CD14-positive monocyte (primary cell): ENCODE results near the gene PIK3AP1. TPM values are rescaled to one million over a fixed set of nuclear protein-coding genes. Genes with fewer than 3 reads are reported as not detected.

Source experiments
- DNase-seq, 3 donors: peaks; one replicate each; pipeline ENCODE4 v3.0.0-alpha.2; 2011 to 2022
- H2AFZ ChIP-seq: 2 replicates; pipeline ENCODE4 v1.6.0; 2012; ENCODE audit warnings: mild to moderate bottlenecking, low read depth, low read length, inconsistent platforms; ENCODE audit not compliant: insufficient read depth, poor library complexity, severe bottlenecking
- H3K27ac ChIP-seq, 2 donors: 1 replicate in 1 of 2; 2 replicates in 1 of 2; pipeline ENCODE4 v1.5.1; 2012 to 2013; ENCODE audit warnings: low read length in 2 of 2, control low read depth in 1 of 2, inconsistent platforms in 1 of 2, low read depth in 1 of 2, mild to moderate bottlenecking in 1 of 2
- H3K27me3 ChIP-seq, 2 donors: one replicate each; pipeline versions ENCODE4 v1.6.0 to v1.6.1; 2011 to 2013; ENCODE audit warnings: low read length in 2 of 2; ENCODE audit not compliant: control insufficient read depth in 2 of 2, insufficient read depth in 2 of 2
- H3K36me3 ChIP-seq, 2 donors: replicated peaks in 1 of 2; 1 replicate in 1 of 2; 2 replicates in 1 of 2; pipeline versions ENCODE4 v1.5.1 to v1.6.1; 2012 to 2013; ENCODE audit warnings: low read length in 2 of 2, control low read depth in 1 of 2, inconsistent platforms in 1 of 2, mild to moderate bottlenecking in 1 of 2; ENCODE audit not compliant: insufficient read depth in 2 of 2, control insufficient read depth in 1 of 2
- H3K4me1 ChIP-seq, 2 donors: 1 replicate in 1 of 2; 2 replicates in 1 of 2; pipeline versions ENCODE4 v1.5.1 to v1.6.1; 2012 to 2013; ENCODE audit warnings: low read length in 2 of 2, control low read depth in 1 of 2, inconsistent platforms in 1 of 2, mild to moderate bottlenecking in 1 of 2, moderate library complexity in 1 of 2; ENCODE audit not compliant: insufficient read depth in 2 of 2, control insufficient read depth in 1 of 2
- H3K4me2 ChIP-seq: replicated peaks from 2 replicates; pipeline ENCODE3; 2012; ENCODE audit warnings: low read length, moderate library complexity, mild to moderate bottlenecking; ENCODE audit not compliant: poor library complexity, severe bottlenecking; ENCODE audit errors: extremely low read depth
- H3K4me3 ChIP-seq, 3 experiments: fragments of 200-600 bp in 1 of 3; sonication (generic) in 1 of 3; replicated peaks in 1 of 3; 1 replicate in 2 of 3; 2 replicates in 1 of 3; pipeline ENCODE4 v1.5.1; 2011 to 2013; ENCODE audit warnings: low read length in 3 of 3, mild to moderate bottlenecking in 3 of 3, control low read depth in 2 of 3, low read depth in 2 of 3, inconsistent platforms in 1 of 3, moderate library complexity in 1 of 3
- H3K79me2 ChIP-seq: 2 replicates; pipeline ENCODE4 v1.6.0; 2012; ENCODE audit warnings: mild to moderate bottlenecking, control low read depth, inconsistent platforms, low read length, moderate library complexity; ENCODE audit not compliant: insufficient read depth
- H3K9ac ChIP-seq: 2 replicates; pipeline ENCODE4 v1.6.0; 2017; ENCODE audit warnings: low read length, mild to moderate bottlenecking; ENCODE audit not compliant: insufficient read depth, poor library complexity, severe bottlenecking
- H3K9me3 ChIP-seq, 2 donors: replicated peaks in 1 of 2; 1 replicate in 1 of 2; 2 replicates in 1 of 2; pipeline versions ENCODE4 v1.5.1 to v1.6.1; 2012 to 2013; ENCODE audit warnings: low read length in 2 of 2, control low read depth in 1 of 2; ENCODE audit not compliant: control insufficient read depth in 1 of 2, insufficient read depth in 1 of 2
- H4K20me1 ChIP-seq: 2 replicates; pipeline ENCODE4 v1.6.0; 2012; ENCODE audit warnings: mild to moderate bottlenecking, low read length, control low read depth, moderate library complexity; ENCODE audit not compliant: insufficient read depth
- H3K27ac Mint-ChIP-seq, 7 donors: one replicate each; pipeline ENCODE4 v1.8.0; 2020; ENCODE audit warnings: mild to moderate bottlenecking in 7 of 7, mixed read lengths in 7 of 7, moderate library complexity in 6 of 7, inconsistent platforms in 2 of 7
- H3K27me3 Mint-ChIP-seq, 3 donors: one replicate each; pipeline ENCODE4 v1.8.0; 2021 to 2022; ENCODE audit warnings: low read depth in 3 of 3, mild to moderate bottlenecking in 3 of 3, mixed read lengths in 3 of 3, moderate library complexity in 3 of 3, inconsistent platforms in 1 of 3
- H3K36me3 Mint-ChIP-seq, 2 donors: one replicate each; pipeline ENCODE4 v1.8.0; 2020; ENCODE audit warnings: mixed read lengths in 2 of 2, inconsistent platforms in 1 of 2, mild to moderate bottlenecking in 1 of 2
- H3K4me1 Mint-ChIP-seq: one replicate; pipeline ENCODE4 v1.8.0; 2020; ENCODE audit warnings: mild to moderate bottlenecking, mixed read lengths
- H3K4me3 Mint-ChIP-seq, 2 donors: one replicate each; pipeline ENCODE4 v1.8.0; 2020; ENCODE audit warnings: mild to moderate bottlenecking in 2 of 2, mixed read lengths in 2 of 2, moderate library complexity in 1 of 2
- H3K9me3 Mint-ChIP-seq, 7 donors: one replicate each; pipeline ENCODE4 v1.8.0; 2020 to 2022; ENCODE audit warnings: mixed read lengths in 7 of 7, mild to moderate bottlenecking in 6 of 7, moderate library complexity in 6 of 7, inconsistent platforms in 2 of 7
- WGBS: methylation state at CpG from one replicate; pipeline ENCODE4 v1.1.5; 2013; ENCODE audit warnings: missing lambda C conversion rate; ENCODE audit not compliant: insufficient coverage; 5-methylcytosine and 5-hydroxymethylcytosine counted together
- intact Hi-C, 2 donors: fragments of 100-400 bp; cut with micrococcal nuclease; formaldehyde crosslinking; loops; one replicate each; pipeline versions ENCODE4 v1.15.0 to v1.15.1; 2023
- polyA plus RNA-seq, 3 donors: library from polyadenylated mRNA; depleted of rRNA in 1 of 3; unstranded in 2 of 3; stranded (reverse) in 1 of 3; fragments of 300-500 nt in 2 of 3; fragments of >200 nt in 1 of 3; fragmentation: Illumina TruSeq in 2 of 3; gene quantifications; 1 replicate in 2 of 3; 2 replicates in 1 of 3; pipeline ENCODE4 v1.2.3, GENCODE V29; 2012 to 2021
- TF ChIP-seq, protein P1 (sequence below): fragments of 200-600 bp; IDR thresholded peaks from one replicate; pipeline ENCODE4 v1.8.0; 2022; ENCODE audit warnings: antibody characterized with exemption, mild to moderate bottlenecking

The PIK3AP1 gene
- polyA plus RNA-seq, 3 donors = 95.5 to 157 (median 112) TPM

GRCh38 chr10:96595741-96596140 lies 124.6 kb downstream of the PIK3AP1 start:
- Histone ChIP-seq H3K36me3 (peaks cover 68 to 83% of the 10 kb centered on the region in 2 donors), H3K4me1 (peaks cover 0 to 2% of the 10 kb centered on the region in 2 donors), H3K27me3 (no peaks in the 10 kb centered on the region), H3K9me3 (no peaks in the 10 kb centered on the region), H3K27ac (no peak overlapping the region), H3K9ac (no peak overlapping the region), H3K4me3 (no peak overlapping the region), H3K4me2 (no peak overlapping the region), H2AFZ (no peak overlapping the region), H3K79me2 (no peaks in the 10 kb centered on the region), H4K20me1 (peaks cover 52% of the 10 kb centered on the region)
- intact Hi-C loops = no loop called here
- no peak overlapping the region for H3K4me3 Mint-ChIP-seq
- TF ChIP-seq, protein P1, sequence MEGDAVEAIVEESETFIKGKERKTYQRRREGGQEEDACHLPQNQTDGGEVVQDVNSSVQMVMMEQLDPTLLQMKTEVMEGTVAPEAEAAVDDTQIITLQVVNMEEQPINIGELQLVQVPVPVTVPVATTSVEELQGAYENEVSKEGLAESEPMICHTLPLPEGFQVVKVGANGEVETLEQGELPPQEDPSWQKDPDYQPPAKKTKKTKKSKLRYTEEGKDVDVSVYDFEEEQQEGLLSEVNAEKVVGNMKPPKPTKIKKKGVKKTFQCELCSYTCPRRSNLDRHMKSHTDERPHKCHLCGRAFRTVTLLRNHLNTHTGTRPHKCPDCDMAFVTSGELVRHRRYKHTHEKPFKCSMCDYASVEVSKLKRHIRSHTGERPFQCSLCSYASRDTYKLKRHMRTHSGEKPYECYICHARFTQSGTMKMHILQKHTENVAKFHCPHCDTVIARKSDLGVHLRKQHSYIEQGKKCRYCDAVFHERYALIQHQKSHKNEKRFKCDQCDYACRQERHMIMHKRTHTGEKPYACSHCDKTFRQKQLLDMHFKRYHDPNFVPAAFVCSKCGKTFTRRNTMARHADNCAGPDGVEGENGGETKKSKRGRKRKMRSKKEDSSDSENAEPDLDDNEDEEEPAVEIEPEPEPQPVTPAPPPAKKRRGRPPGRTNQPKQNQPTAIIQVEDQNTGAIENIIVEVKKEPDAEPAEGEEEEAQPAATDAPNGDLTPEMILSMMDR = no peak
- peaks cover 5% of the 10 kb centered on the region for H3K4me1 Mint-ChIP-seq
- WGBS = 100% methylated on average over 1 of the region's 4 CpGs
- peak overlapping the region in 2 of 7 donors; percentile 5 to 48 for H3K27ac Mint-ChIP-seq
- peaks cover 14 to 40% of the 10 kb centered on the region in 2 donors for H3K36me3 Mint-ChIP-seq
- no peak for DNase-seq
- H3K9me3 Mint-ChIP-seq = peaks cover 0 to 4% (median 0%) of the 10 kb centered on the region in 7 donors
- H3K27me3 Mint-ChIP-seq = no peaks in the 10 kb centered on the region

DNA sequence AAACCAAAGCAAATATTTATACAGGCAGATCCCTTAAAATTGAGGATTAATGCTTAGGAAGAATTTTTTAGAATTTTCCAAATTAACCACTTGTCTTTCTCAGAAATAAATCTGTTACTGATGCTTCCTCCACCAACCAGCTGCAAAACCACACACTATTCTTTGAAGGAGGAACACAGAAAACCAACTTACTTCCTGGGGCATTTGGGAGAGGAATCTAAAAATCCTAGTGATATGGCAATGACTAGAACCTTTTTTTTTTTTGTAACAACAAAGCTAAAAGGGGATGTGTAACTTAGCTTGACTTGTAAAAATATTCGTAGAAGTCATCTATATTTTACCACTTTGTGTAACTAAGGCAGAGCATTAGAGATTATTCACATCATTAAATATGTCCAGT lies 128.4 kb downstream of the PIK3AP1 start:
- H3K4me1 ChIP-seq = peaks cover 12 to 14% of the 10 kb centered on the region in 2 donors
- H3K4me3 ChIP-seq = no peak overlapping the region
- H4K20me1 ChIP-seq = peaks cover 21% of the 10 kb centered on the region
- Mint-ChIP-seq H3K9me3 (no peaks in the 10 kb centered on the region), H3K4me3 (no peak overlapping the region), H3K27me3 (no peaks in the 10 kb centered on the region), H3K4me1 (peaks cover 8% of the 10 kb centered on the region), H3K27ac (peak overlapping the region in 3 of 7 donors; percentile 0 to 61 (median 21)), H3K36me3 (peaks cover 14 to 34% of the 10 kb centered on the region in 2 donors)
- H2AFZ ChIP-seq = no peak overlapping the region
- no peak overlapping the region for H3K9ac ChIP-seq
- peaks cover 34 to 45% of the 10 kb centered on the region in 2 donors for H3K36me3 ChIP-seq
- no CpG with 5 or more reads among the region's 1 CpG for WGBS
- DNase-seq = no peak
- TF ChIP-seq, protein P1 = no peak
- intact Hi-C loops = no loop called here
- no peaks in the 10 kb centered on the region for H3K27me3 ChIP-seq
- no peak overlapping the region for H3K4me2 ChIP-seq
- H3K9me3 ChIP-seq = no peaks in the 10 kb centered on the region
- H3K79me2 ChIP-seq = no peaks in the 10 kb centered on the region
- no peak overlapping the region for H3K27ac ChIP-seq
